ENCODE results near the gene APBA2.

Gene APBA2

DNA sequence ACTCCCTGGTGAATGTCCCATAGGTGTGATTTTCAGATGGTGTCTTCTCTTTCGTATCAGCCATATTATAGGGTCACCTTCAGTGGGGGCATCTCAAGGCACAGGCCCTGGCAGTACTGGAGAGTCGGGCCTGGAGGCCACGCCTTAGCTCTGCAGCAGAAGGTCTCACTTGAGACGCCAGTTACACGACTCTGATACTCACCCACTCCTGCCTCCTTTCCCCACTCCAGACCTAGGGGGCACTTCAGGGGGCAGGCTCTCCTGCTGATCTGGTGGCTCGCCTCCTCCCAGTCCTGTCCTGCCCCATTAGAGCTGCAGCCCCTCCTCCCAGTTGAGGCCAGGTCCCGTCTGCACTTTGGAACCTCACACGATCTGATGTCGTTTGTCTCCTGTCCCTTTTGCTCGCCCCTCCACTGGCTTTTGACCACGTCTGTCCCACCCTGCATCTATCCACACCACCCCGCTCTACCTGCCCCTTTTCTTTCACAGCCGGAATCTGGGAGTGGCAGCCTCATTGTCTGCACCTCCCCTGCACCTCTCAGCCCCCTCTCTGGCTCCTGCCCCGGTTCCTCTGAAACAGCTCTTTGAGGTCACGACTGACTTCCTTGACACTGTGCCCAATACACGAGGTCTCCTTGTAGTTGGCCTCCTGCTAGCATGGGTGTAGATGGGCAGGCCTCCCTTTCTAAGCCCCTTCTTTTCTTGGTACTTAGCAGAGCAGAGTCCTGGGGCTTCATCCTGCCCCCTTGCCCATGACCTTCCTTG is 201.9 kb downstream of the APBA2 start:
- no peak for TF ChIP-seq GATA2 (IDR thresholded peaks at IDR 0.05; ENCODE audit: low read depth, low read length)
- no peak for TF ChIP-seq GATA3 (IDR thresholded peaks at IDR 0.05; ENCODE audit: low read depth, low read length)

DNA sequence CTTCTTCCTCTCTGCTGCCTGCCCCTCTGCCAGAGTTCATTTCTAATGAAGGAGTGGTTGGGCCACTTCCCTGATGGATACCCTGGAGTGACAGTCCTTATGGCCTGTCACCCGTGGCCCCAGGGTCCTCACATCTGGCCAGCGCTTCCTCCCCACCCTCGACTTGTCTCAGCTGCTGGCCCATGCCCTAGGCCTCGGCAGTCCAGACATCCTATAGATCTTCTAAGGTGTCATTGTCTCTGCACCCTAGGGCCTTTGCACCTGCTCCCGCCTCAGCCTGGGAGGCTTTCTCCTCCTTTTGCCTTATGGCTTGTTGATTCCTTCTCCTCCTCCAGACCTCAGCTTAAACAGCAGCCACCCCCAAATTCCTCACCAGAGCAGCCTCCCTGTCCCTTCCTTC is 202.9 kb downstream of the APBA2 start:
- TF ChIP-seq GATA3 (IDR thresholded peaks at IDR 0.05; ENCODE audit: low read depth, low read length): no peak
- TF ChIP-seq GATA2 (IDR thresholded peaks at IDR 0.05; ENCODE audit: low read depth, low read length): no peak

DNA sequence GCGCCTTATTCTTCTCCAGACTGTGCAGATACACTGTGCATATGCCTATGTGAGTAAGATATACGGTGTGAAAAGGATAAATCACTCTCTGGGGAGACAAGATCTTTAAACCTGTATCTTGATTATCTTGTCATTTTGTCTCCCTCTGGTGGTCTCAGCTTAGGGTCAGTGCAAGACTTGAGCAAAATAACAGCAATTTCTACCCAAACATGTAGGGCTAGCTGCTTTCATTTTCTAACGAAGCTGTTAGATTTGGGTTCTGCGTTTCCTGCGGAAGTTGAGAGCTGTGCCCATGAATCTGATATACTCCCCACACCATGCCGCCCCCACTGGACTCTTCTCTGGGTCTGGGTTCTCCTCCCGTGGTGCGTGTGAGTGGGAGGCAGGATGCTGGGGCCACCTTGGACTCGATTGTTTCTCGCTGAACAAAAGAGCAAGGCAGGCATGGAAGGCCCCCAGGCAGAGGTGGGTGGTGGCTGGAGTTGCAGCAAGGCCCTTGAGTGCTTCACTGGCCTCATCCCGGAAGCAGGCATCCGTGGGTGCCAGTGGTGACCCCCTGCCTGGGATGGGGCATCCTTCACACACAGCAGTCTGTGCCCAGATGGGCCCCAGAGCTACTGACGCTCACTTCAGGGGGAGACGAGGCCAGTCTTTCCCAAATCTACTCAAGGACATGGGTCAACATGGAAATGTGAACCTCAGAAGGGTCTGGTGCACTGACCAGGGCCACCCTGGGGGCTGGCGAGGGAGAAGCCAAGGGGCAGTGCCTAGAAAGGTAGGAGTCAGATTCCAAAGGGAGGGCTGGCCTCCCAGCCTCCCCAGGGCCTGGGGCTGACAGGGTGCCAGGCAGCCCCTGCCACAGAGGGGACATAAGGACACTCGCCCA is 204.2 kb downstream of the APBA2 start:
- no peak for TF ChIP-seq GATA3 (IDR thresholded peaks at IDR 0.05; ENCODE audit: low read depth, low read length)
- no peak for TF ChIP-seq GATA2 (IDR thresholded peaks at IDR 0.05; ENCODE audit: low read depth, low read length)

DNA sequence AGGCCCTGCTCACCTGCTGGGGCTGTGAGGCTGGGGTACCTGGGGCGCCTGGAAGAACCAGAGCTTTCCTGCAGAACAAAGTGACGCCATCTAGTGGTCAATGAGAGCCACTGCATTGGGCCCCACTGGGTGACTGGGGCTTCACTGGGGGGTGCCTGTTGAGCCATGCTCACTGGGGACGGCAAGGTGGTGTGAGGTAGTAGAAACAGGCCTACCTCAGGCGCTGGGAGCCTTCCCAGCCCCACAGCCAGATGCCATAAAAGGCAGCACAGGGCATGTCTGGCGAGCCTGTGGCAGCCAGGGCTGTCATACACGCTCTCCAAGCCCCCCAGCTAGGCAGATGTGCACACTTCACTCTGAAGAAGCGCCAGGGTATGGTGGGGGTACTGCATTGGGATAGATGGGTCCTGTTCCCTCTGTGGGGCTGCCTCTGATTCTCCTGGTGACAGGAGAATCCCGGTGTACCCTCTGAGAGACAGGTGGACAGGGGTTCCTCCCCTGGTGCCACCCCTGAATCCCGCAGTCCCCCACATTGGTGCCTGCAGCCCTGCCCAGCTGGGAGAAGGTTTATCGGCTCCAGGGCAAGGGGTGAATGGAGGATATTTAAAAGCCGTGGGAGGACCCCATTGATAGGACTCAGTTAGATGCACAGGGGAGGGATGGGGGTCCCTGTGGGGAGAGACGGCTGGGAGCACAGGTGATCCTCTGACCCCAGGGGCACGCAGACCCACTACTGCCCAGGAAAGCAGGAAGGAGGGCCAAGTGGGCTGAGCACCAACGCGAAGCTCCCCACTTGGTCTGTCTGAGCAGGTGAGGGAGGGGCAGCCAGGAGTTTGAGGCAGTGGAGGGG is 205.1 kb downstream of the APBA2 start:
- TF ChIP-seq GATA2 (IDR thresholded peaks at IDR 0.05; ENCODE audit: low read depth, low read length) (no peak), GATA3 (IDR thresholded peaks at IDR 0.05; ENCODE audit: low read depth, low read length) (no peak)

DNA sequence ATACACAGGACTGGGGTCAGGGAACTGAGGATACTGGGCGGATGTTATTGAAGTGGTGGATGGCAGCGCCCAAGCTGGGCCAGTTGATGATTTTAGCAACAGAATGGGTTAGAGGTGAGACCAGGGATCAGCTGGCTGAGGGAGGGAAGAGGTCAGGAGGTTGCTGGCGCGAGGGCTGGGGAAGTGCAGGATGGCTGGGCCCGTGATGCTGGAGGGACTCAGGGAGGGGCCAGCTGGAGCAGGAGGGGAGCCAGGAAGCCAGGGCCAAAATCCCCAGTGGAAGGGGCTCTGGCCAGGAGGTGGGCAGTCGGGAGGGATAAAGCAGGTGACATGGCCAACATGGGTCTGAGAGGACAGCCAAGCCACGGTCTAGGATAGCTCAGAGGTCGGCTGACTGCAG is 205.9 kb downstream of the APBA2 start:
- TF ChIP-seq GATA2 (IDR thresholded peaks at IDR 0.05; ENCODE audit: low read depth, low read length): no peak
- no peak for TF ChIP-seq GATA3 (IDR thresholded peaks at IDR 0.05; ENCODE audit: low read depth, low read length)

DNA sequence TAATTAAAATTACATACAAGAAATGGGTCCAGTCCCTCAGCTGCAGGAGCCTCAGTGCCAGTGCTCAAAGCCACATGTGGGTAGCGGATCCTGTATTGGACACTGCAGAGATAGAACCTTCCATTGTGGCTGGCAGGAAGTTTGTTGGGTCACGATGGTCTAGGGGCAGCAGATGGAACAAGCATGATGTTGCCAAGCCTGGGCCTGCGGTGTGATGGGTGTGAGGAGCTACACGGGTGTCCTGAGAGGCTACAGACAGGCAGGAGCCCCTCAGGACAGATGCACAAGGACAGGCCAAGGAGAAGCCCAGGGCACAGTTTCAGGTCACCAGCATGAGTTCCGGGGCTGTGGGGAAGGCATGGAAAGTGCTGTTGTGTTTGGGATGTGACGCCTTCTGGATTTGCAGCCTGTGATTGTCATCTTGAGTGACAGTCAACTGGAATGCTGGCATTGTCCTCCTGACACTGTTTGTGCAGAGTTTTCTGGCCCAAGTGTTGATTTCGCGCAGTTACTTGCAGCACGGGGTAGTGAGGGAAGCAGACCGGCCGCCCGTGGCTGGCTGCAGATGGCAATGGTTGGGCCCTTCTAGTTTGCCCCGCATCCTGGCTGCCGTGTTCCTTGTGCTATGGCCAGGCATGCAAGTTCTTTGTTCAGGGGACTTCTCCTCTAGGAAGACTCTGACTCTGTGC is 206.7 kb downstream of the APBA2 start:
- TF ChIP-seq GATA3 (IDR thresholded peaks at IDR 0.05; ENCODE audit: low read depth, low read length) (no peak), GATA2 (IDR thresholded peaks at IDR 0.05; ENCODE audit: low read depth, low read length) (no peak)

DNA sequence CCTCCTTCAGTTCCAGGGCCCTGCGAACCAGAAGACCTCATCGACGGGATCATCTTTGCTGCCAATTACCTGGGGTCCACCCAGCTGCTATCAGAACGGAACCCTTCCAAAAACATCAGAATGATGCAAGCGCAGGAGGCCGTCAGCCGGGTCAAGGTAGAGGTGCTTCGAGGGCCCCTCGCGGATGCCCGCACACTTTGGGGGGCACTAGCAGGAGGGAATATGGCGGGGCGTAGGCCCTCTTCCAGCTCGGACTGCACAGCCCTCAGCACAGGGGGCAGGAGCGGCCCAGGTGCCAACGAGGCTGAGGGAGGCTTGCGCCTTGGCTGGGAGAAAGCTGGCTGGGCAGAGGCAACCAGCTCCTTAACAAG is 207.3 kb downstream of the APBA2 start:
- TF ChIP-seq GATA3 (IDR thresholded peaks at IDR 0.05; ENCODE audit: low read depth, low read length): no peak
- no peak for TF ChIP-seq GATA2 (IDR thresholded peaks at IDR 0.05; ENCODE audit: low read depth, low read length)

DNA sequence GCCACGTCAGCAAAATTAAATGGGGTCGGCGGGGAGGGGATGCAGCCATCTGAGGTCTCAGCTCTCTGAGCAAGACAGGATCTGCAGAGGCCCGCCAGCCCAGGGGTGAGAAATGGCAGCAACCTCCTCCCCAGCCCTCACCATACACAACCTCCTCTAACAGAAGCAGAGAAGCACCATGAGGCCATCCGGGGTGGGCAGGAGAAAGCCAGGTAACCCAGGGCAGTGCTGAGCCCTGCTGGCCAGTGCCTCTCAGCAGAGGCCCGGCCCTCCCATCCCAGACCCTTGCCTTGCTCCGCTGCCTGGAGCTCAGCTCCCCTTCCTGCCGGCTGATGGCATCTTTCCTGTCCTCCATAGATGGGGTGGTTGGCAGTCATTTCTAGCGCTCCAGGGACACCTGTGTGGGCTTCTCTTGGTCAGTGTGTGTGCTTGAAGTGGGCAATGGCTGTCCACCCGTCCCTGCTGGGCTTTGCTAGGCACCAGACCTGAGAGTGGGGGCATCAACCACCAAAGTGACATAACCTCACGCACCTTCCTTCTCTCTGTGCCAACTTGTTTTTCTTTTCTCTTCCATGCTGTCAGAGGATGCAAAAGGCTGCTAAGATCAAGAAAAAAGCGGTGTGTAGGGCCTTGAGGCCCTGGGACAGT is 208.0 kb downstream of the APBA2 start:
- no peak for TF ChIP-seq GATA2 (IDR thresholded peaks at IDR 0.05; ENCODE audit: low read depth, low read length)
- TF ChIP-seq GATA3 (IDR thresholded peaks at IDR 0.05; ENCODE audit: low read depth, low read length): no peak

DNA sequence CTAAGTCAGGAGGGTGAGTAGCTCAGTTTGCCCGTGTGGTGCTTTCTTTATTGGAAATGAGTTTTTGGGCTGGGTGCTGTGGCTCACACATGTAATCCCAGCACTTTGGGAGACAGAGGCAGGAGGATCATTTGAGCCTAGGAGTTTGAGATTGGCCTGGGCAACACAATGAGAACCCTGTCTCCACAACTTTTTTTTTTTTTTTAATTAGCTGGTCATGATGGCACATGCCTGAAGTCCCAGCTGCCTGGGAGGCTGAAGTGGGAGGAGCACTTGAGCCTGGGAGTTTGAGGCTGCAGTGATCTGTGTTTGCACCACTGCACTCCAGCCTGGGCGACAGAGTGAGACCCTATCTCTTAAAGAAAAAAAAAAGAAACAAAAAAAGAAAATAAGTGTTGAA is 208.9 kb downstream of the APBA2 start:
- TF ChIP-seq GATA2 (IDR thresholded peaks at IDR 0.05; ENCODE audit: low read depth, low read length) (no peak), GATA3 (IDR thresholded peaks at IDR 0.05; ENCODE audit: low read depth, low read length) (no peak)

DNA sequence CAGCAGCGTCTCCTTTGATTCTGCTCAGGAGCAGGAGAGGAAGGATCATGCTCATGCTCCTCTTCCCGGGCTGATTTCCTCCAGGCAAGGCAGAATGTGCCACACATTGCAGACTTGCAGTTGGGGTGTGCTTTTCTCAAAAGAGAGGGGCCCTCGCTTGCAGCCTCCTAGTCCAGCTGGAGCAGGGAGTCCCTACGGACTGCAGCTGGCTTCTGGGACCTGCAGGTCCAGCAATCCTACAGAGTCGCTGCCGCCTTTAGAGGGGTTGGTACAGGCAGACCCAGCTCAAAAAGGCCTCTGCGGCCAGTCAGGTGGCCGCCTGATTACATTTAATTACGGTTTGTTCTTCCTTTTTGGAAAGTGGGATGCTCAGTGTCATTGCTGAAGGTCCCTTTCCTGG is 210.0 kb downstream of the APBA2 start:
- TF ChIP-seq GATA2 (IDR thresholded peaks at IDR 0.05; ENCODE audit: low read depth, low read length) (no peak), GATA3 (IDR thresholded peaks at IDR 0.05; ENCODE audit: low read depth, low read length) (no peak)

DNA sequence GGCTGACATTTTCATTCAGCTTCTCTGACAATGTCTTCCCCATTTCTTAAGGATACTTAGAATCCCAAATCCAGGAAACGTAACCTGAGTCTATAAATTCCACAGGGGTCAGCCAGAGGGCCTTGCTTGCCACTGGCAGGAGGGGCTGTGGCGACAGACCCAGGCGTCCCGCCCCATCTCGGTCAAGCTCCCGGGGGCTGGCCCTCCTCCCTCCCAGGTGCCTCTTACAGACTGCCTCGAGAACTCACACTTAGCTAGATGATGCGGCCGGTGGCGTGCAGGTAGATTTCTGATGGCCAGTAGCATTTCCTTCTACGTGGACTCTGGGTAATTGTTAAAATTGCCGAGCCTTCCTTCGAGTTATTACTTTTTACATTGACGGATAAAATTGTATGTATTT is 211.4 kb downstream of the APBA2 start:
- TF ChIP-seq GATA2 (IDR thresholded peaks at IDR 0.05; ENCODE audit: low read depth, low read length) (no peak), GATA3 (IDR thresholded peaks at IDR 0.05; ENCODE audit: low read depth, low read length) (no peak)

DNA sequence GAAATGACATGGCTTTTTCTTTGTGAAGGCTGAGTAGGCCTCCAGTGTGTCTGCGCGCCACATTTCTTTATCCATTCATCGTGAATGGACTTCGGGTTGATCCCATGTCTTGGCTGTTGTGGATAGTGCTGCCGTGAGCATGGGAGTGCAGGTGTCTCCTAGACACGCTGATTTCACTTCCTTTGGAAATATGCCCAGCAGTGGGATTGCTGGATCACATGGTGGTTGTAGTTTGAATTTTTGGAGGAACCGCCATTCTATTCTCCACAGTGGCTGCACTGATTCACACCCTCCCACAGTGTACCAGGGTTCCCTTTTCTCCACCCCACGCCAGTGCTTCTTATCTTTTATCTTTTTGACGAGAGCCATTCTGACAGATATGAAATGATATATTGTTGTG is 212.2 kb downstream of the APBA2 start:
- TF ChIP-seq GATA3 (IDR thresholded peaks at IDR 0.05; ENCODE audit: low read depth, low read length) (no peak), GATA2 (IDR thresholded peaks at IDR 0.05; ENCODE audit: low read depth, low read length) (peak; percentile 24; the same call in 1 of the 2 replicates)

DNA sequence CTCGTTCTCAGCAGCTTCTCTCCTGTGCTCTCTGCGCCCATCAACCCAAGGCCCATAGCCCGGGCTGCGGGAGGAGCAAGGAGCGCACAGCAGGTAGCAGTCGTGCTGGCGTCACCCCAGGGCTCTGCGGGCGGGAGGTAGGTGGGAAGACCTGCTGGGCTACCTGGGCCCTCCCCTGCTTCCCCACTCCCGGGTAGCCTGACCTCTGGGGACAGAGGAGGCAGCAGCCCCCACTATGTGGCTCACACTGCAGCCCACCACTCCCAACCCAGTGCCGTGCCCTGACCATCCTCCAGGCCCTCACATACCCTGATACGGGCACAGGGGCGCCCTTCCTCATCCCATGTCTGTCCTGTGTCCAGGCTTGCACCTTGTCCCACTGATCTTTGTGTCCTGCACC is 212.9 kb downstream of the APBA2 start:
- no peak for TF ChIP-seq GATA3 (IDR thresholded peaks at IDR 0.05; ENCODE audit: low read depth, low read length)
- TF ChIP-seq GATA2 (IDR thresholded peaks at IDR 0.05; ENCODE audit: low read depth, low read length): no peak

Measured in SH-SY5Y (cell line).